CD4-positive, CD25-positive, alpha-beta regulatory T cell (primary cell): ENCODE data around the gene CRACDL. TPM values are rescaled to one million over a fixed set of nuclear protein-coding genes. Genes with fewer than 3 reads are reported as not detected.

Experiments used
- ATAC-seq, 2 donors: fragments of 150-1000 bp; cut with Tn5 transposase; one replicate each; pipeline ENCODE4 v1.10.0; 2021; ENCODE audit warnings: low read depth in 2 of 2, moderate number of reproducible peaks in 2 of 2, moderate library complexity in 1 of 2
- DNase-seq, 3 donors: peaks; one replicate each; pipeline versions ENCODE4 v3.0.0 to v3.0.0-alpha.2; 2012 to 2022; ENCODE audit warnings: mixed read lengths in 1 of 3
- H3K27ac ChIP-seq: one replicate; pipeline ENCODE4 v1.7.0; 2013; ENCODE audit warnings: mild to moderate bottlenecking, low read length; ENCODE audit not compliant: insufficient read depth, poor library complexity, severe bottlenecking
- H3K27me3 ChIP-seq: one replicate; pipeline ENCODE4 v1.7.0; 2013; ENCODE audit warnings: low read length; ENCODE audit not compliant: control insufficient read depth, insufficient read depth
- H3K36me3 ChIP-seq: one replicate; pipeline ENCODE4 v1.7.0; 2013; ENCODE audit warnings: mild to moderate bottlenecking, low read length, moderate library complexity; ENCODE audit not compliant: control insufficient read depth, insufficient read depth
- H3K4me1 ChIP-seq: 2 replicates; pipeline ENCODE4 v1.7.0; 2013; ENCODE audit warnings: mild to moderate bottlenecking, low read length; ENCODE audit not compliant: insufficient read depth, control insufficient read depth, poor library complexity, severe bottlenecking
- H3K4me3 ChIP-seq: one replicate; pipeline ENCODE4 v1.7.0; 2013; ENCODE audit warnings: low read depth, mild to moderate bottlenecking, low read length, moderate library complexity
- H3K9me3 ChIP-seq, 2 experiments: 1 replicate in 1 of 2; 2 replicates in 1 of 2; pipeline ENCODE4 v1.7.0; 2013; ENCODE audit warnings: low read length in 2 of 2, mild to moderate bottlenecking in 1 of 2, moderate library complexity in 1 of 2; ENCODE audit not compliant: control insufficient read depth in 2 of 2
- H3K27ac Mint-ChIP-seq, 3 donors: one replicate each; pipeline ENCODE4 v1.8.0; 2020 to 2022; ENCODE audit warnings: mild to moderate bottlenecking in 3 of 3, mixed read lengths in 3 of 3, moderate library complexity in 2 of 3
- H3K27me3 Mint-ChIP-seq: one replicate; pipeline ENCODE4 v1.8.0; 2022; ENCODE audit warnings: mild to moderate bottlenecking, mixed read lengths
- H3K36me3 Mint-ChIP-seq: one replicate; pipeline ENCODE4 v1.8.0; 2020; ENCODE audit warnings: mixed read lengths
- H3K4me1 Mint-ChIP-seq, 4 donors: one replicate each; pipeline ENCODE4 v1.8.0; 2020 to 2022; ENCODE audit warnings: mixed read lengths in 4 of 4, mild to moderate bottlenecking in 1 of 4
- H3K4me3 Mint-ChIP-seq, 4 donors: one replicate each; pipeline ENCODE4 v1.8.0; 2020 to 2022; ENCODE audit warnings: mild to moderate bottlenecking in 4 of 4, mixed read lengths in 4 of 4, moderate library complexity in 3 of 4
- H3K9me3 Mint-ChIP-seq, 7 donors: one replicate each; pipeline ENCODE4 v1.8.0; 2020 to 2022; ENCODE audit warnings: mixed read lengths in 7 of 7, mild to moderate bottlenecking in 3 of 7, moderate library complexity in 2 of 7
- polyA plus RNA-seq, 4 donors: library from polyadenylated mRNA; unstranded; fragments of 300-500 nt; fragmentation: Illumina TruSeq; gene quantifications; one replicate each; pipeline ENCODE4 v1.2.3, GENCODE V29; 2021
- total RNA-seq: library from RNA; stranded (reverse); gene quantifications from one replicate; pipeline ENCODE4 v1.2.3, GENCODE V29; 2022

The CRACDL gene
- total and polyA plus RNA-seq, 5 donors from 2014 or later = 0.10 to 0.18 (median 0.16) TPM

- ATAC-seq (no peak), DNase-seq (no peak)
- Histone ChIP-seq H3K36me3 (no peaks in the 10 kb centered on the region), H3K4me3 (no peak overlapping the region), H3K27ac (no peak overlapping the region), H3K4me1 (peaks cover 3% of the 10 kb centered on the region), H3K27me3 (no peaks in the 10 kb centered on the region), H3K9me3 (no peaks in the 10 kb centered on the region)
- no peak overlapping the region for H3K4me3 Mint-ChIP-seq
- peaks cover 0 to 35% (median 11%) of the 10 kb centered on the region in 4 donors for H3K4me1 Mint-ChIP-seq
- no peaks in the 10 kb centered on the region for H3K9me3 Mint-ChIP-seq
- no peaks in the 10 kb centered on the region for H3K36me3 Mint-ChIP-seq
- peaks cover 12% of the 10 kb centered on the region for H3K27me3 Mint-ChIP-seq
- peak overlapping the region; percentile 56 to 69 (median 57) for H3K27ac Mint-ChIP-seq
Measured at GRCh38 chr2:98828793-98829371, 107.1 kb downstream of the CRACDL start.

GRCh38 chr2:98828369-98828744, 107.7 kb downstream of the CRACDL start:
- H3K4me3 Mint-ChIP-seq = no peak overlapping the region
- H3K9me3 Mint-ChIP-seq = no peaks in the 10 kb centered on the region
- Histone ChIP-seq H3K4me3 (no peak overlapping the region), H3K27me3 (no peaks in the 10 kb centered on the region), H3K9me3 (no peaks in the 10 kb centered on the region), H3K4me1 (peaks cover 3% of the 10 kb centered on the region), H3K36me3 (no peaks in the 10 kb centered on the region), H3K27ac (no peak overlapping the region)
- peak overlapping the region in 2 of 3 donors; percentile 32 to 57 for H3K27ac Mint-ChIP-seq
- ATAC-seq = no peak
- H3K4me1 Mint-ChIP-seq = peaks cover 0 to 35% (median 12%) of the 10 kb centered on the region in 4 donors
- no peaks in the 10 kb centered on the region for H3K36me3 Mint-ChIP-seq
- peaks cover 18% of the 10 kb centered on the region for H3K27me3 Mint-ChIP-seq
- no peak for DNase-seq

GRCh38 chr2:98827625-98828368, 108.2 kb downstream of the CRACDL start:
- DNase-seq (no peak), ATAC-seq (no peak)
- Mint-ChIP-seq H3K4me1 (peaks cover 0 to 32% (median 13%) of the 10 kb centered on the region in 4 donors), H3K27me3 (peaks cover 19% of the 10 kb centered on the region), H3K4me3 (peak overlapping the region in 1 of 4 donors; percentile 18), H3K27ac (peak overlapping the region in 2 of 3 donors; percentile 33 to 57), H3K9me3 (no peaks in the 10 kb centered on the region), H3K36me3 (no peaks in the 10 kb centered on the region)
- H3K4me1 ChIP-seq = peaks cover 7% of the 10 kb centered on the region
- H3K9me3 ChIP-seq = no peaks in the 10 kb centered on the region
- H3K27ac ChIP-seq = no peak overlapping the region
- no peaks in the 10 kb centered on the region for H3K36me3 ChIP-seq
- H3K27me3 ChIP-seq = no peaks in the 10 kb centered on the region
- H3K4me3 ChIP-seq = no peak overlapping the region

- no peak for DNase-seq
- ATAC-seq = no peak
- Mint-ChIP-seq H3K27ac (no peak overlapping the region), H3K36me3 (no peaks in the 10 kb centered on the region), H3K9me3 (no peaks in the 10 kb centered on the region), H3K4me1 (peaks cover 0 to 32% (median 12%) of the 10 kb centered on the region in 4 donors), H3K4me3 (no peak overlapping the region), H3K27me3 (peaks cover 19% of the 10 kb centered on the region)
- H3K36me3 ChIP-seq = no peaks in the 10 kb centered on the region
- H3K4me3 ChIP-seq = no peak overlapping the region
- no peaks in the 10 kb centered on the region for H3K27me3 ChIP-seq
- peaks cover 8% of the 10 kb centered on the region for H3K4me1 ChIP-seq
- H3K9me3 ChIP-seq = no peaks in the 10 kb centered on the region
- no peak overlapping the region for H3K27ac ChIP-seq
Measured at GRCh38 chr2:98826856-98827255, 109.2 kb downstream of the CRACDL start.

- Histone ChIP-seq H3K4me1 (peaks cover 8% of the 10 kb centered on the region), H3K27ac (no peak overlapping the region), H3K27me3 (no peaks in the 10 kb centered on the region), H3K36me3 (no peaks in the 10 kb centered on the region), H3K4me3 (no peak overlapping the region), H3K9me3 (no peaks in the 10 kb centered on the region)
- DNase-seq (no peak), ATAC-seq (no peak)
- Mint-ChIP-seq H3K4me1 (peaks cover 0 to 34% (median 12%) of the 10 kb centered on the region in 4 donors), H3K27me3 (peaks cover 26% of the 10 kb centered on the region), H3K4me3 (no peak overlapping the region), H3K9me3 (peaks cover 0 to 1% (median 0%) of the 10 kb centered on the region in 7 donors), H3K36me3 (no peaks in the 10 kb centered on the region), H3K27ac (peak overlapping the region; percentile 5 to 60 (median 7))
Measured at GRCh38 chr2:98825858-98826257, 110.2 kb downstream of the CRACDL start.

GRCh38 chr2:98825404-98825803, 110.6 kb downstream of the CRACDL start:
- peaks cover 8% of the 10 kb centered on the region for H3K4me1 ChIP-seq
- H3K27ac ChIP-seq = no peak overlapping the region
- Mint-ChIP-seq H3K36me3 (no peaks in the 10 kb centered on the region), H3K4me3 (no peak overlapping the region), H3K27me3 (peaks cover 31% of the 10 kb centered on the region), H3K4me1 (peaks cover 0 to 37% (median 12%) of the 10 kb centered on the region in 4 donors), H3K9me3 (peaks cover 0 to 1% (median 0%) of the 10 kb centered on the region in 7 donors), H3K27ac (peak overlapping the region; percentile 5 to 33 (median 7))
- ATAC-seq (no peak), DNase-seq (no peak)
- H3K4me3 ChIP-seq = no peak overlapping the region
- no peaks in the 10 kb centered on the region for H3K27me3 ChIP-seq
- H3K36me3 ChIP-seq = no peaks in the 10 kb centered on the region
- no peaks in the 10 kb centered on the region for H3K9me3 ChIP-seq

GRCh38 chr2:98825020-98825350, 111.0 kb downstream of the CRACDL start:
- Histone ChIP-seq H3K4me1 (peaks cover 8% of the 10 kb centered on the region), H3K27me3 (no peaks in the 10 kb centered on the region), H3K27ac (no peak overlapping the region), H3K36me3 (no peaks in the 10 kb centered on the region), H3K4me3 (no peak overlapping the region), H3K9me3 (no peaks in the 10 kb centered on the region)
- Mint-ChIP-seq H3K4me3 (no peak overlapping the region), H3K4me1 (peaks cover 0 to 37% (median 12%) of the 10 kb centered on the region in 4 donors), H3K27me3 (peaks cover 31% of the 10 kb centered on the region), H3K36me3 (no peaks in the 10 kb centered on the region), H3K27ac (peak overlapping the region in 1 of 3 donors; percentile 5), H3K9me3 (peaks cover 0 to 1% (median 0%) of the 10 kb centered on the region in 7 donors)
- ATAC-seq = no peak
- no peak for DNase-seq
